Right atrium auricular region (tissue), 2 donors: ENCODE data around the gene DIP2A. TPM values are rescaled to one million over a fixed set of nuclear protein-coding genes. Genes with fewer than 3 reads are reported as not detected.

ENCODE experiments used
- DNase-seq: peaks from one replicate; pipeline ENCODE4 v3.0.0-alpha.2; 2019; ENCODE audit warnings: low spot score
- H3K27ac ChIP-seq, 2 donors: fragments of 200-600 bp; sonication (generic); 1 replicate in 1 of 2; 2 replicates in 1 of 2; pipeline ENCODE4 v1.5.1; 2016 to 2019
- H3K27me3 ChIP-seq, 2 donors: fragments of 200-600 bp; sonication (generic); one replicate each; pipeline versions ENCODE4 v1.5.1 to v1.6.0; 2017 to 2019
- H3K36me3 ChIP-seq: fragments of 200-600 bp; sonication (generic); one replicate; pipeline ENCODE4 v1.5.1; 2016
- H3K4me1 ChIP-seq, 2 donors: fragments of 200-600 bp; sonication (generic); one replicate each; pipeline versions ENCODE4 v1.5.1 to v1.6.0; 2017 to 2019
- H3K4me3 ChIP-seq, 2 donors: fragments of 200-600 bp; sonication (generic); 1 replicate in 1 of 2; 2 replicates in 1 of 2; pipeline ENCODE4 v1.5.1; 2017 to 2019; ENCODE audit warnings: mild to moderate bottlenecking in 1 of 2, moderate library complexity in 1 of 2
- H3K9me3 ChIP-seq, 2 donors: fragments of 200-600 bp; sonication (generic); one replicate each; pipeline ENCODE4 v1.5.1; 2019
- CTCF ChIP-seq, 2 donors: fragments of 200-600 bp; sonication (generic); IDR thresholded peaks; one replicate each; pipeline ENCODE4 v1.5.1; 2019; ENCODE audit warnings: antibody characterized with exemption in 2 of 2
- total RNA-seq, 2 donors: library from RNA; depleted of rRNA; stranded (reverse); fragments of >200 nt; gene quantifications; one replicate each; pipeline ENCODE4 v1.1.0, GENCODE V29; 2016

DIP2A gene
- total RNA-seq, 2 donors from 2014 or later: 18.1 to 25.9 TPM

GRCh38 chr21:46411691-46412090, 47.0 kb upstream of the DIP2A start:
- Histone ChIP-seq H3K27ac (no peak overlapping the region), H3K27me3 (no peaks in the 10 kb centered on the region), H3K4me1 (no peaks in the 10 kb centered on the region), H3K9me3 (no peaks in the 10 kb centered on the region), H3K36me3 (peaks cover 45% of the 10 kb centered on the region), H3K4me3 (no peak overlapping the region)
- DNase-seq: no peak
- no peak for TF ChIP-seq CTCF (IDR thresholded peaks at IDR 0.05)

GRCh38 chr21:46412521-46413364, 45.9 kb upstream of the DIP2A start:
- no peaks in the 10 kb centered on the region for H3K27me3 ChIP-seq
- no peak for TF ChIP-seq CTCF (IDR thresholded peaks at IDR 0.05)
- no peaks in the 10 kb centered on the region for H3K4me1 ChIP-seq
- no peak overlapping the region for H3K4me3 ChIP-seq
- peaks cover 48% of the 10 kb centered on the region for H3K36me3 ChIP-seq
- H3K9me3 ChIP-seq: no peaks in the 10 kb centered on the region
- DNase-seq: no peak
- H3K27ac ChIP-seq: no peak overlapping the region

GRCh38 chr21:46413365-46413696, 45.4 kb upstream of the DIP2A start:
- no peaks in the 10 kb centered on the region for H3K9me3 ChIP-seq
- no peak overlapping the region for H3K27ac ChIP-seq
- no peak for DNase-seq
- TF ChIP-seq CTCF (IDR thresholded peaks at IDR 0.05): no peak
- H3K27me3 ChIP-seq: no peaks in the 10 kb centered on the region
- no peak overlapping the region for H3K4me3 ChIP-seq
- peaks cover 50% of the 10 kb centered on the region for H3K36me3 ChIP-seq
- H3K4me1 ChIP-seq: no peaks in the 10 kb centered on the region

GRCh38 chr21:46414965-46415275, 43.8 kb upstream of the DIP2A start:
- no peaks in the 10 kb centered on the region for H3K27me3 ChIP-seq
- H3K27ac ChIP-seq: no peak overlapping the region
- H3K4me1 ChIP-seq: no peaks in the 10 kb centered on the region
- H3K36me3 ChIP-seq: peaks cover 48% of the 10 kb centered on the region
- no peak for DNase-seq
- no peak overlapping the region for H3K4me3 ChIP-seq
- H3K9me3 ChIP-seq: no peaks in the 10 kb centered on the region
- TF ChIP-seq CTCF (IDR thresholded peaks at IDR 0.05): no peak

- DNase-seq: no peak
- H3K9me3 ChIP-seq: no peaks in the 10 kb centered on the region
- peaks cover 34% of the 10 kb centered on the region for H3K36me3 ChIP-seq
- H3K27me3 ChIP-seq: no peaks in the 10 kb centered on the region
- no peak overlapping the region for H3K27ac ChIP-seq
- H3K4me1 ChIP-seq: no peaks in the 10 kb centered on the region
- TF ChIP-seq CTCF (IDR thresholded peaks at IDR 0.05): no peak
- H3K4me3 ChIP-seq: no peak overlapping the region
Observed at GRCh38 chr21:46416551-46416950, 42.1 kb upstream of the DIP2A start.
